Measurements from ENCODE around the gene FOS. TPM values are rescaled to one million over a fixed set of nuclear protein-coding genes. Genes with fewer than 3 reads are reported as not detected.

Gene FOS
- polyA plus RNA-seq, 1 donor from 2014 or later, result 296 TPM

DNA sequence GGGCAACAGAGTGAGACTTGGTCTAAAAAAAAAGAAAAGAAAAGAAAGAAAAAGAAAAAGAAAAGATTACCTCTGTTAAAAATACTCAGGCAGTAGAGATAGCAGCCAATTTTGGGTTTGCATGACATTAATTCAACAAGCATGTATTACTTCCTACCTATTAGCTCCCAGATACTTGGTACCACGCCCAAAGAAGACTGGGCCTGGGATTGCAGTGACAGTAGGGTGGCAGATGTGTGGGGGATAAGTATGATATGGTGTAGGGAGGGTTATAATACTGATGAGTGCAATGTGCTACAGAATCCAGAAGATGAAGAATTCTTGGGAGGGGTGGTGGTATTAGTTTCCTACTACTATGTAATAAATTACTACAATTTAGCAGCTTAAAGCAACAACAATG lies 46.4 kb upstream of the FOS start:
- TF ChIP-seq MXI1 (conservative IDR thresholded peaks at IDR 0.05; ENCODE audit: poor library complexity, severe bottlenecking) (no peak), SMC3 (conservative IDR thresholded peaks at IDR 0.05; ENCODE audit: poor library complexity) (no peak), EP300 (conservative IDR thresholded peaks at IDR 0.05; ENCODE audit: poor library complexity, severe bottlenecking) (no peak), EZH2 (IDR thresholded peaks at IDR 0.05; ENCODE audit: borderline replicate concordance, insufficient read depth, low read length, poor library complexity, severe bottlenecking) (no peak)
- TF ChIP-seq, protein P1, sequence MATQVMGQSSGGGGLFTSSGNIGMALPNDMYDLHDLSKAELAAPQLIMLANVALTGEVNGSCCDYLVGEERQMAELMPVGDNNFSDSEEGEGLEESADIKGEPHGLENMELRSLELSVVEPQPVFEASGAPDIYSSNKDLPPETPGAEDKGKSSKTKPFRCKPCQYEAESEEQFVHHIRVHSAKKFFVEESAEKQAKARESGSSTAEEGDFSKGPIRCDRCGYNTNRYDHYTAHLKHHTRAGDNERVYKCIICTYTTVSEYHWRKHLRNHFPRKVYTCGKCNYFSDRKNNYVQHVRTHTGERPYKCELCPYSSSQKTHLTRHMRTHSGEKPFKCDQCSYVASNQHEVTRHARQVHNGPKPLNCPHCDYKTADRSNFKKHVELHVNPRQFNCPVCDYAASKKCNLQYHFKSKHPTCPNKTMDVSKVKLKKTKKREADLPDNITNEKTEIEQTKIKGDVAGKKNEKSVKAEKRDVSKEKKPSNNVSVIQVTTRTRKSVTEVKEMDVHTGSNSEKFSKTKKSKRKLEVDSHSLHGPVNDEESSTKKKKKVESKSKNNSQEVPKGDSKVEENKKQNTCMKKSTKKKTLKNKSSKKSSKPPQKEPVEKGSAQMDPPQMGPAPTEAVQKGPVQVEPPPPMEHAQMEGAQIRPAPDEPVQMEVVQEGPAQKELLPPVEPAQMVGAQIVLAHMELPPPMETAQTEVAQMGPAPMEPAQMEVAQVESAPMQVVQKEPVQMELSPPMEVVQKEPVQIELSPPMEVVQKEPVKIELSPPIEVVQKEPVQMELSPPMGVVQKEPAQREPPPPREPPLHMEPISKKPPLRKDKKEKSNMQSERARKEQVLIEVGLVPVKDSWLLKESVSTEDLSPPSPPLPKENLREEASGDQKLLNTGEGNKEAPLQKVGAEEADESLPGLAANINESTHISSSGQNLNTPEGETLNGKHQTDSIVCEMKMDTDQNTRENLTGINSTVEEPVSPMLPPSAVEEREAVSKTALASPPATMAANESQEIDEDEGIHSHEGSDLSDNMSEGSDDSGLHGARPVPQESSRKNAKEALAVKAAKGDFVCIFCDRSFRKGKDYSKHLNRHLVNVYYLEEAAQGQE (IDR thresholded peaks at IDR 0.05; ENCODE audit: borderline replicate concordance), result no peak
- TF ChIP-seq, protein P2, sequence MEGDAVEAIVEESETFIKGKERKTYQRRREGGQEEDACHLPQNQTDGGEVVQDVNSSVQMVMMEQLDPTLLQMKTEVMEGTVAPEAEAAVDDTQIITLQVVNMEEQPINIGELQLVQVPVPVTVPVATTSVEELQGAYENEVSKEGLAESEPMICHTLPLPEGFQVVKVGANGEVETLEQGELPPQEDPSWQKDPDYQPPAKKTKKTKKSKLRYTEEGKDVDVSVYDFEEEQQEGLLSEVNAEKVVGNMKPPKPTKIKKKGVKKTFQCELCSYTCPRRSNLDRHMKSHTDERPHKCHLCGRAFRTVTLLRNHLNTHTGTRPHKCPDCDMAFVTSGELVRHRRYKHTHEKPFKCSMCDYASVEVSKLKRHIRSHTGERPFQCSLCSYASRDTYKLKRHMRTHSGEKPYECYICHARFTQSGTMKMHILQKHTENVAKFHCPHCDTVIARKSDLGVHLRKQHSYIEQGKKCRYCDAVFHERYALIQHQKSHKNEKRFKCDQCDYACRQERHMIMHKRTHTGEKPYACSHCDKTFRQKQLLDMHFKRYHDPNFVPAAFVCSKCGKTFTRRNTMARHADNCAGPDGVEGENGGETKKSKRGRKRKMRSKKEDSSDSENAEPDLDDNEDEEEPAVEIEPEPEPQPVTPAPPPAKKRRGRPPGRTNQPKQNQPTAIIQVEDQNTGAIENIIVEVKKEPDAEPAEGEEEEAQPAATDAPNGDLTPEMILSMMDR (IDR thresholded peaks at IDR 0.05; ENCODE audit: poor library complexity, severe bottlenecking), result no peak
- Histone ChIP-seq H3K4me3 (ENCODE audit: low read length) (no peak overlapping the region), H3F3A (ENCODE audit: insufficient read depth, low read length, poor library complexity, severe bottlenecking) (no peaks in the 10 kb centered on the region), H3K79me2 (replicated peaks; ENCODE audit: insufficient read depth, low read length) (no peaks in the 10 kb centered on the region), H3K9me2 (ENCODE audit: insufficient read depth, low read length) (no peaks in the 10 kb centered on the region), H3K36me3 (ENCODE audit: insufficient read depth, low read length) (no peaks in the 10 kb centered on the region), H3K9me3 (ENCODE audit: low read length) (no peaks in the 10 kb centered on the region), H3K27me3 (ENCODE audit: insufficient read depth, low read depth, low read length) (no peaks in the 10 kb centered on the region), H3K9ac (ENCODE audit: low read length) (no peak overlapping the region), H3K27ac (ENCODE audit: low read length) (no peak overlapping the region), H3K4me2 (ENCODE audit: low read length) (no peak overlapping the region), H4K20me1 (ENCODE audit: insufficient read depth) (no peaks in the 10 kb centered on the region), H2AFZ (ENCODE audit: low read depth, low read length) (no peak overlapping the region)

DNA sequence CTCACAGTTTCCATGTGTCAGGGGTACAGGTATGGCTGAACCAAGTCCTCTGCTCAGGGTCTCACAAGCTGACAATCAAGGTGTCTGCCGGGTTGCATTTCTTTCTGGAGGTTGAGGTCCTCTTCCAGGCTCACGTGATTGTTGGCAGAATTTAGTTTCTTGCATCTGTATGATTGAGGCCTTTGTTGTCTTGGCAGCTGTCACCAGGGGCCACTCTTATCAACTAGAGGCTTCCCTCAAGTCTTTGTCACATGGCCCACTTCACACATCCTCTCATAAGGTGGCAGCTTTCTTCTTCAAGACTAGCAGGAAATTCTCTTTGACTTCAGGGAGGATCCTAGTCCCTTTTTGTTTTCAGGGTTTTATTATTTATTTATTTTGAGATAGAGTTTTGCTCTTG lies 46.0 kb upstream of the FOS start:
- no peaks in the 10 kb centered on the region for H3K9me3 ChIP-seq (ENCODE audit: low read length)
- H3F3A ChIP-seq (ENCODE audit: insufficient read depth, low read length, poor library complexity, severe bottlenecking), result no peaks in the 10 kb centered on the region
- no peak overlapping the region for H3K4me3 ChIP-seq (ENCODE audit: low read length)
- H3K36me3 ChIP-seq (ENCODE audit: insufficient read depth, low read length), result no peaks in the 10 kb centered on the region
- H2AFZ ChIP-seq (ENCODE audit: low read depth, low read length), result no peak overlapping the region
- H3K27ac ChIP-seq (ENCODE audit: low read length), result no peak overlapping the region
- H3K4me2 ChIP-seq (ENCODE audit: low read length), result no peak overlapping the region
- no peak for TF ChIP-seq EZH2 (IDR thresholded peaks at IDR 0.05; ENCODE audit: borderline replicate concordance, insufficient read depth, low read length, poor library complexity, severe bottlenecking)
- no peak for TF ChIP-seq TAF1 (IDR thresholded peaks at IDR 0.05; ENCODE audit: low read depth)
- TF ChIP-seq SMC3 (conservative IDR thresholded peaks at IDR 0.05; ENCODE audit: poor library complexity), result no peak
- TF ChIP-seq EP300 (conservative IDR thresholded peaks at IDR 0.05; ENCODE audit: poor library complexity, severe bottlenecking), result no peak
- no peak for TF ChIP-seq MXI1 (conservative IDR thresholded peaks at IDR 0.05; ENCODE audit: poor library complexity, severe bottlenecking)
- TF ChIP-seq POLR2AphosphoS5 (IDR thresholded peaks at IDR 0.05), result no peak
- TF ChIP-seq RAD21 (conservative IDR thresholded peaks at IDR 0.05), result no peak
- TF ChIP-seq, protein P2 (IDR thresholded peaks at IDR 0.05; ENCODE audit: poor library complexity, severe bottlenecking), result no peak
- TF ChIP-seq, protein P1 (IDR thresholded peaks at IDR 0.05; ENCODE audit: borderline replicate concordance), result no peak
- H3K9me2 ChIP-seq (ENCODE audit: insufficient read depth, low read length), result no peaks in the 10 kb centered on the region
- no peaks in the 10 kb centered on the region for H3K79me2 ChIP-seq (replicated peaks; ENCODE audit: insufficient read depth, low read length)
- no peak overlapping the region for H3K9ac ChIP-seq (ENCODE audit: low read length)
- no peaks in the 10 kb centered on the region for H4K20me1 ChIP-seq (ENCODE audit: insufficient read depth)
- no peaks in the 10 kb centered on the region for H3K27me3 ChIP-seq (ENCODE audit: insufficient read depth, low read depth, low read length)
